Smooth muscle cell (in vitro differentiated cells): Measurements from ENCODE around the gene BACH1. TPM values are rescaled to one million over a fixed set of nuclear protein-coding genes. Genes with fewer than 3 reads are reported as not detected.
A peak's percentile ranks its signal among the peaks of the same experiment; 100 is the strongest.

Experiments
- DNase-seq: peaks from one replicate; lab custom pipeline; 2025; ENCODE audit not compliant: unreplicated experiment; lab: John Stamatoyannopoulos, UW
- H2AFZ ChIP-seq: fragments of 200-600 bp; sonication (generic); 2 replicates; pipeline ENCODE4 v1.6.0; 2016; ENCODE audit warnings: antibody characterized with exemption, low read depth, mild to moderate bottlenecking
- H3F3A ChIP-seq: fragments of 200-600 bp; sonication (generic); 2 replicates; pipeline ENCODE4 v1.6.0; 2017; ENCODE audit warnings: antibody characterized with exemption, low read depth
- H3K27ac ChIP-seq: fragments of 200-600 bp; sonication (generic); 2 replicates; pipeline ENCODE4 v1.5.1; 2016; ENCODE audit warnings: low read depth, mild to moderate bottlenecking
- H3K27me3 ChIP-seq: fragments of 200-600 bp; sonication (generic); 2 replicates; pipeline ENCODE4 v1.6.1; 2016; ENCODE audit warnings: low read depth, mild to moderate bottlenecking
- H3K36me3 ChIP-seq: fragments of 200-600 bp; sonication (generic); 2 replicates; pipeline ENCODE4 v1.5.1; 2016; ENCODE audit warnings: low read depth
- H3K4me1 ChIP-seq: fragments of 200-600 bp; sonication (generic); 2 replicates; pipeline ENCODE4 v1.5.1; 2016; ENCODE audit warnings: low read depth
- H3K4me2 ChIP-seq: fragments of 200-600 bp; sonication (generic); 2 replicates; pipeline ENCODE4 v1.6.0; 2016; ENCODE audit warnings: mild to moderate bottlenecking
- H3K4me3 ChIP-seq: fragments of 200-600 bp; sonication (generic); 2 replicates; pipeline ENCODE4 v1.5.1; 2016; ENCODE audit warnings: mild to moderate bottlenecking
- H3K79me2 ChIP-seq: fragments of 200-600 bp; sonication (generic); 2 replicates; pipeline ENCODE4 v1.6.0; 2016; ENCODE audit warnings: low read depth, mild to moderate bottlenecking
- H3K9ac ChIP-seq: fragments of 200-600 bp; sonication (generic); 2 replicates; pipeline ENCODE4 v1.6.0; 2016; ENCODE audit warnings: low read depth
- H3K9me3 ChIP-seq: fragments of 200-600 bp; sonication (generic); replicated peaks from 2 replicates; pipeline ENCODE4 v1.5.1; 2016; ENCODE audit warnings: low read depth
- H4K20me1 ChIP-seq: fragments of 200-600 bp; sonication (generic); 2 replicates; pipeline ENCODE4 v1.6.0; 2016; ENCODE audit warnings: low read depth
- CTCF ChIP-seq: fragments of 200-600 bp; sonication (generic); IDR thresholded peaks from 2 replicates; pipeline ENCODE4 v1.5.1; 2017; ENCODE audit warnings: borderline replicate concordance, mild to moderate bottlenecking, antibody characterized with exemption; ENCODE audit not compliant: insufficient read depth, poor library complexity, severe bottlenecking
- WGBS: methylation state at CpG from one replicate; pipeline ENCODE4 v1.1.7; 2016; ENCODE audit warnings: low lambda C conversion rate; 5-methylcytosine and 5-hydroxymethylcytosine counted together
- polyA plus RNA-seq: library from polyadenylated mRNA; unstranded; fragments of >200 nt; fragmentation: Nextera tagmentation; extraction: Ambion mirVana; gene quantifications from 2 replicates; pipeline ENCODE4 v1.2.1, GENCODE V29; 2016
- total RNA-seq: library from RNA; depleted of rRNA; stranded (reverse); fragments of >200 nt; gene quantifications from 2 replicates; pipeline ENCODE4 v1.2.3, GENCODE V29; 2014

BACH1 gene
- total and polyA plus RNA-seq, 2 experiments from 2014 or later: 29.5 to 103 TPM

DNA sequence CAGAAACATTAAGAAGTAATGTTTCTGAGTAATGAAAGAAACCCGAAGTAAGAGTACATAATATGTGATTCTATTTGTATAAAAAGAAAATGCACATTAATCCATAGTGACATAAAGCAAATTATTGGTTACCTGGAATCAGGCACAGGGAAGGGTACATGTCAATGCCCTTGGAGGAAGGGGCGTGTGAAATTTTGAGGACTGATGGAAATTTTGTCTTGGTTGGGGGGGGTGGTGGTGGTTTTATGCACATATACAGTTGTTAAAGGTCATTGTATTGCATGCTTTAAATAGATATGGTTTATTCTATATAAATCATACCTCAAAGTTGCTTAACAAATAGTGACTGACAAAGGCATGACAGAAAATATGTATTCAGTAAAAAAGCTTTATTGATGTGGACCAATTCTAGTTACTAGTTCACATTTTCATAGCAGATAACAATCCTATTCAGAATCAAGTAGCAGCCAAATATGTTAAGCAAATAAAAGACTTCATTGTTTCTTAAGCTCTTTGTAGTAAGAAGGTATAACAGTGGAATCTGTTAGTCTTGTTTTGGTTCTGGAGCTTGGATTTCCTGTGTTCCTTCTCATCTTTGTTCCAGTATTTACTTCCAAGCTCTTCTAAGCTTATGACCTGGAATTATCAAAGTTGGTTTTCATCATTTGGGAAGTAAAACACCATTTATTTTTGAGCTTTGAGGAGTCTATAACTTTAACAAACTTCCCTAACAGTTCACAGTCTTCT, 15.1 kb downstream of the BACH1 start:
- no peak overlapping the region for H3K4me3 ChIP-seq
- H2AFZ ChIP-seq: no peak overlapping the region
- H4K20me1 ChIP-seq: peaks cover 100% of the 10 kb centered on the region
- no peaks in the 10 kb centered on the region for H3K27me3 ChIP-seq
- no peaks in the 10 kb centered on the region for H3K36me3 ChIP-seq
- H3K4me1 ChIP-seq: peaks cover 3% of the 10 kb centered on the region
- no peaks in the 10 kb centered on the region for H3F3A ChIP-seq
- no peak overlapping the region for H3K9ac ChIP-seq
- no peaks in the 10 kb centered on the region for H3K9me3 ChIP-seq
- no peak overlapping the region for H3K27ac ChIP-seq
- no peak for TF ChIP-seq CTCF
- 96% methylated on average over 2 of the region's 2 CpGs for WGBS
- peaks cover 100% of the 10 kb centered on the region for H3K79me2 ChIP-seq
- peak overlapping the region; percentile 20 for H3K4me2 ChIP-seq
- no peak for DNase-seq

GRCh38 chr21:29315131-29315749, 16.5 kb downstream of the BACH1 start:
- no peaks in the 10 kb centered on the region for H3K36me3 ChIP-seq
- peaks cover 3% of the 10 kb centered on the region for H3K4me1 ChIP-seq
- no peak overlapping the region for H3K4me3 ChIP-seq
- H3K9ac ChIP-seq: no peak overlapping the region
- WGBS: 77% methylated on average over 2 of the region's 2 CpGs
- H3K27ac ChIP-seq: peak overlapping the region; percentile 17
- peaks cover 3% of the 10 kb centered on the region for H3F3A ChIP-seq
- TF ChIP-seq CTCF: no peak
- no peak overlapping the region for H3K4me2 ChIP-seq
- no peaks in the 10 kb centered on the region for H3K27me3 ChIP-seq
- peaks cover 100% of the 10 kb centered on the region for H4K20me1 ChIP-seq
- H3K9me3 ChIP-seq: no peaks in the 10 kb centered on the region
- H3K79me2 ChIP-seq: peaks cover 100% of the 10 kb centered on the region
- H2AFZ ChIP-seq: no peak overlapping the region
- DNase-seq: no peak

DNA sequence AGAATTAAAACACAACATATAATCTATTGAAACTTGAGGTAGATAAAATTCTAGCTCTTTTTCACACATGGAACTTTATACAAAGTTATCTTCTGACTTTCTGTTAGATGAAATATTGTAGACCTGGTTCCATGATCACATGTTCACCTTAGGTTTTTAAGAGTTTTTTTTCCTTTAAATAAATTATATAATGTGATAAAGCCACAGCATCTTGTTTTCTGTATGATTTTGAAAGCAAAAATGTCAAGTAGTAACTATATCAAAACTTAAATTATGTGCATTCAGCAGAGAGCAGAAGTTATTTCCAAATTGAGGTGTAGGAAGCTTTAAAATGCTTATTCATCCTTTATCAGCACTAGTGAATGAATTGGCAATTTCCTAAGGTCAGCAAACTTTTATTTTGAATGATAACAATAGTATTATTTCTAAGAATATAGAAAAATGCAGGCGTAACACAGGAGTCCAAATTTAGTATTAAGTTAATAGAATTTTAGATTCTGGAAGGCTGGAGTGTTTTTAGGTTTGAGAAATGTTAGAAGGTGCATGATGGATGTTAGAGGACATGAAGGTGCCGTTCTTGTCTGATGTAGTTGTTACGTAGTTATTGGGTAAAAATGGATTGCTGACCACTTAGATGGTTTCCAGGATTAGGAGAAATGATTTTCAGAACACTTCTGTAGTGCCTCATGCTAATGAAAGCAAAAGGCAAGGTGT, 17.5 kb downstream of the BACH1 start:
- Histone ChIP-seq H3K27ac (peak overlapping the region; percentile 17), H2AFZ (no peak overlapping the region), H3K9me3 (no peaks in the 10 kb centered on the region), H3K27me3 (no peaks in the 10 kb centered on the region), H3K4me1 (peaks cover 3% of the 10 kb centered on the region), H3K4me3 (no peak overlapping the region), H3K79me2 (peaks cover 100% of the 10 kb centered on the region), H3K9ac (no peak overlapping the region), H3K4me2 (no peak overlapping the region), H3F3A (peaks cover 3% of the 10 kb centered on the region), H4K20me1 (peaks cover 100% of the 10 kb centered on the region), H3K36me3 (no peaks in the 10 kb centered on the region)
- 94% methylated on average over 3 of the region's 3 CpGs for WGBS
- no peak for TF ChIP-seq CTCF
- no peak for DNase-seq
